ENCODE data around the gene USP48.

DNA sequence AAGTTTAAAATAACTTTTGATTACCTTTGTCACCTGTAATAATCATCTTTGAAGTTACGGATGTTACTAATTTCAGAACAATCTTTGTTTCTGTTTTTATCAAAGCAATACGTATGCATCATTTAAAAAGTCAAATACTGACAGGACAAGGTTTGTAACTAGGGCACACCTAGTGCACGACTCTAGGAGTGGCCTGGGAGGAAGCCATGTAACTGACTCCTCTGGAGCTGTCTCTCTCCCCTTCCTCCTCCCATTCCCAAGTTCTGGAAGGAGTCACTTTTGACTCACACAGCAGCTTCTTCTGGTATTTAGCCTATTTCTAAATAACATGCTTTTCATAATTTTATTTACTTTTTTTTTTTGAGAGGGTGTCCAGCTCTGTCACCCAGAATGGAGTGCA lies 102.0 kb downstream of the USP48 start:
- no peak for TF ChIP-seq GATA3 (IDR thresholded peaks at IDR 0.05; ENCODE audit: low read depth, low read length)
- no peak for TF ChIP-seq GATA2 (IDR thresholded peaks at IDR 0.05; ENCODE audit: low read depth, low read length)

Data from SH-SY5Y (cell line).